Keratinocyte (primary cell): ENCODE data around the gene LHX3. TPM values are rescaled to one million over a fixed set of nuclear protein-coding genes. Genes with fewer than 3 reads are reported as not detected.

Experiments used
- DNase-seq: peaks from one replicate; pipeline ENCODE4 v3.0.0-alpha.2; 2011; ENCODE audit warnings: low read depth, missing footprints, low spot score
- FAIRE-seq: peaks from 2 replicates; lab custom pipeline; 2011; peaks lifted over from hg19 to GRCh38; lab: Jason Lieb, UNC
- H2AFZ ChIP-seq: 2 replicates; pipeline ENCODE4 v1.6.0; 2012; ENCODE audit warnings: low read length, control low read depth, inconsistent platforms; ENCODE audit not compliant: control insufficient read depth
- H3K27ac ChIP-seq: 2 replicates; pipeline ENCODE4 v1.5.1; 2011; ENCODE audit warnings: low read length; ENCODE audit not compliant: control insufficient read depth, insufficient read depth
- H3K27me3 ChIP-seq: 3 replicates; pipeline ENCODE4 v1.6.0; 2011; ENCODE audit warnings: low read length; ENCODE audit not compliant: control insufficient read depth, insufficient read depth; ENCODE audit errors: extremely low read depth
- H3K36me3 ChIP-seq, 2 experiments: 2 replicates in 1 of 2; 3 replicates in 1 of 2; pipeline ENCODE4 v1.5.1; 2011; ENCODE audit warnings: low read length in 2 of 2, mild to moderate bottlenecking in 1 of 2; ENCODE audit not compliant: control insufficient read depth in 2 of 2, insufficient read depth in 2 of 2; ENCODE audit errors: extremely low read depth in 1 of 2
- H3K4me1 ChIP-seq: 3 replicates; pipeline ENCODE4 v1.5.1; 2011; ENCODE audit warnings: low read length; ENCODE audit not compliant: control insufficient read depth, insufficient read depth; ENCODE audit errors: extremely low read depth
- H3K4me2 ChIP-seq: 3 replicates; pipeline ENCODE4 v1.6.0; 2011; ENCODE audit warnings: low read depth, low read length; ENCODE audit not compliant: control insufficient read depth, insufficient read depth; ENCODE audit errors: extremely low read depth
- H3K4me3 ChIP-seq, 3 experiments: fragments of 200-600 bp in 1 of 3; sonication (generic) in 1 of 3; 2 replicates in 2 of 3; 3 replicates in 1 of 3; pipeline ENCODE4 v1.5.1; 2011 to 2016; ENCODE audit warnings: low read length in 3 of 3, mild to moderate bottlenecking in 3 of 3, control low read depth in 2 of 3, inconsistent platforms in 1 of 3, low read depth in 1 of 3, mixed read lengths in 1 of 3, mixed run types in 1 of 3, moderate library complexity in 1 of 3; ENCODE audit not compliant: control insufficient read depth in 2 of 3, insufficient read depth in 2 of 3; ENCODE audit errors: extremely low read depth in 1 of 3
- H3K79me2 ChIP-seq: 2 replicates; pipeline ENCODE4 v1.6.0; 2012; ENCODE audit warnings: low read length; ENCODE audit not compliant: control insufficient read depth, insufficient read depth
- H3K9ac ChIP-seq: 3 replicates; pipeline ENCODE4 v1.6.0; 2011; ENCODE audit warnings: low read length; ENCODE audit not compliant: control insufficient read depth, insufficient read depth; ENCODE audit errors: extremely low read depth
- H3K9me1 ChIP-seq: 3 replicates; pipeline ENCODE4 v1.6.0; 2011; ENCODE audit warnings: low read length; ENCODE audit not compliant: control insufficient read depth, insufficient read depth; ENCODE audit errors: extremely low read depth
- H3K9me3 ChIP-seq: 2 replicates; pipeline ENCODE4 v1.5.1; 2012; ENCODE audit warnings: low read depth, low read length; ENCODE audit not compliant: control insufficient read depth
- H4K20me1 ChIP-seq: 3 replicates; pipeline ENCODE4 v1.6.0; 2011; ENCODE audit warnings: low read length; ENCODE audit not compliant: control insufficient read depth, insufficient read depth; ENCODE audit errors: extremely low read depth
- EZH2 ChIP-seq: IDR thresholded peaks from one replicate; pipeline ENCODE4 v1.6.1; 2012; ENCODE audit warnings: inconsistent platforms, mild to moderate bottlenecking, low read length, moderate library complexity
- dilution Hi-C: fragments of 300-500 bp; cut with MboI; formaldehyde crosslinking; loops from one replicate; pipeline ENCODE4 v1.7.0; 2020; ENCODE audit warnings: low sequenced_read_pairs; ENCODE audit not compliant: extremely low pct_ligation_motif_present
- polyA plus RNA-seq, 5 experiments: library from polyadenylated mRNA; depleted of rRNA in 3 of 5; stranded (reverse) in 3 of 5; stranded (forward) in 1 of 5; unstranded in 1 of 5; fragments of >200 nt; gene quantifications; 1 replicate in 1 of 5; 2 replicates in 3 of 5; 3 replicates in 1 of 5; pipeline versions ENCODE4 v1.2.1 to v1.2.3, GENCODE V29; 2011 to 2012; ENCODE audit warnings: missing spikeins in 2 of 5, low read depth in 1 of 5, low replicate concordance in 1 of 5
- TF ChIP-seq, protein P1 (sequence below), 3 experiments: IDR thresholded peaks in 1 of 3; conservative IDR thresholded peaks in 1 of 3; optimal IDR thresholded peaks in 1 of 3; 2 replicates in 2 of 3; 3 replicates in 1 of 3; pipeline versions ENCODE3 to v1.5.1; 2011; ENCODE audit warnings: low read length in 3 of 3, mild to moderate bottlenecking in 3 of 3, moderate library complexity in 2 of 3, control low read depth in 1 of 3, inconsistent platforms in 1 of 3; ENCODE audit not compliant: insufficient read depth in 2 of 3; ENCODE audit errors: extremely low read depth in 1 of 3

LHX3 gene
- polyA plus RNA-seq, 1 donor (not counting 4 experiments of a cell fraction or from before 2014, with no cell fraction given), result not detected

DNA sequence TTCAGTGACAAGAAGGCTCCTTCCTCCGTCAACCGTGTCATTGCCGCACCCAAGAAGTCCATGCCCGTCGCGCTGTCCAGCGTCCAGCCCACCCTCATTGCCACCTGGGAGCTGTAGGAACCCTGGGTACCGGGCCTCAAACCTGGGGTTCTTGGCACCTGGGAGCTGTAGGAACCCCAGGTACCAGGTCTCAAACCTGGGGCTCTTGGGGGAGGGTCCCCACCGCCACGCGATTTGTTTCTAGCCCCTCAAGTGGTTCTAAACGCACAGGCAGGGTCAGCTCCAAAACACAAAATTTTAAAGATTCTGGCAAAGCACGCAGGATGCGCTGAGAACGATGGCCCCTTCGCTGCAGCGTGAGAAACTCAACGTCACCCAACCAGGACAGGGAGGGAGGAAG is 17.7 kb downstream of the LHX3 start:
- dilution Hi-C loops, result no loop called here

DNA sequence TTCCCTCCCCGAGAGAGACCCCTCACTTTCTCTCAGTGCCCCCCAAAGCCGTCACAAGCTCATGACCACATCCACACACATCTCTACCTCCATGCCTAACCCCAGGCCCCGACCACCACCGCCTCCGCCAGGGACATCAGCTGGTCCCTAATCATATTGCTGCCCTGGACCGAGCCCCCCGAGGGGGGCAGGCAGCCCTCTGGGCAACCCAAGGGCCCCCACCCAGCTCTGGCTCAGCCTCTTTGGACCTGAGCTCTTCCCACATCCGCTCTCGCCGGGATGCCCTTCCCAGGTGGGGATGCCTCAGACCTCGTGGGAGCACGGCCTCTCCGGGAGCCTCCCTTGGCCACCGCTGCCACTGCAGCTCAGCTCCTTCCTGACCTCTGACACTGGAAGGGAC is 18.5 kb downstream of the LHX3 start:
- DNase-seq (no peak), FAIRE-seq (no peak)
- no peak overlapping the region for H2AFZ ChIP-seq
- no peaks in the 10 kb centered on the region for H3K9me1 ChIP-seq
- H3K4me2 ChIP-seq, result no peak overlapping the region
- H3K9me3 ChIP-seq, result no peaks in the 10 kb centered on the region
- H3K4me1 ChIP-seq, result no peaks in the 10 kb centered on the region
- dilution Hi-C loops, result no loop called here
- H3K4me3 ChIP-seq, result no peak overlapping the region
- no peaks in the 10 kb centered on the region for H3K79me2 ChIP-seq
- no peak overlapping the region for H3K9ac ChIP-seq
- H3K27ac ChIP-seq, result no peak overlapping the region
- H4K20me1 ChIP-seq, result no peaks in the 10 kb centered on the region
- H3K36me3 ChIP-seq, result no peaks in the 10 kb centered on the region
- peaks cover 60% of the 10 kb centered on the region for H3K27me3 ChIP-seq
- TF ChIP-seq EZH2, result no peak
- TF ChIP-seq, protein P1, sequence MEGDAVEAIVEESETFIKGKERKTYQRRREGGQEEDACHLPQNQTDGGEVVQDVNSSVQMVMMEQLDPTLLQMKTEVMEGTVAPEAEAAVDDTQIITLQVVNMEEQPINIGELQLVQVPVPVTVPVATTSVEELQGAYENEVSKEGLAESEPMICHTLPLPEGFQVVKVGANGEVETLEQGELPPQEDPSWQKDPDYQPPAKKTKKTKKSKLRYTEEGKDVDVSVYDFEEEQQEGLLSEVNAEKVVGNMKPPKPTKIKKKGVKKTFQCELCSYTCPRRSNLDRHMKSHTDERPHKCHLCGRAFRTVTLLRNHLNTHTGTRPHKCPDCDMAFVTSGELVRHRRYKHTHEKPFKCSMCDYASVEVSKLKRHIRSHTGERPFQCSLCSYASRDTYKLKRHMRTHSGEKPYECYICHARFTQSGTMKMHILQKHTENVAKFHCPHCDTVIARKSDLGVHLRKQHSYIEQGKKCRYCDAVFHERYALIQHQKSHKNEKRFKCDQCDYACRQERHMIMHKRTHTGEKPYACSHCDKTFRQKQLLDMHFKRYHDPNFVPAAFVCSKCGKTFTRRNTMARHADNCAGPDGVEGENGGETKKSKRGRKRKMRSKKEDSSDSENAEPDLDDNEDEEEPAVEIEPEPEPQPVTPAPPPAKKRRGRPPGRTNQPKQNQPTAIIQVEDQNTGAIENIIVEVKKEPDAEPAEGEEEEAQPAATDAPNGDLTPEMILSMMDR (optimal IDR thresholded peaks at IDR 0.05 in 1 of 3, IDR thresholded peaks at IDR 0.05 in 1 of 3, conservative IDR thresholded peaks at IDR 0.05 in 1 of 3; ENCODE audit: extremely low read depth in 1 of 3, insufficient read depth in 2 of 3, low read length in 3 of 3), result no peak

More for the DNA sequence above, 17.7 kb downstream of the LHX3 start:
- Histone ChIP-seq H3K36me3 (no peaks in the 10 kb centered on the region), H3K4me3 (no peak overlapping the region), H3K9me3 (no peaks in the 10 kb centered on the region), H3K4me2 (no peak overlapping the region), H3K9ac (no peak overlapping the region), H3K4me1 (no peaks in the 10 kb centered on the region), H2AFZ (no peak overlapping the region), H3K27ac (no peak overlapping the region), H3K9me1 (no peaks in the 10 kb centered on the region), H4K20me1 (no peaks in the 10 kb centered on the region), H3K79me2 (no peaks in the 10 kb centered on the region), H3K27me3 (peaks cover 63% of the 10 kb centered on the region)
- TF ChIP-seq EZH2, result no peak
- TF ChIP-seq, protein P1 (optimal IDR thresholded peaks at IDR 0.05 in 1 of 3, IDR thresholded peaks at IDR 0.05 in 1 of 3, conservative IDR thresholded peaks at IDR 0.05 in 1 of 3; ENCODE audit: extremely low read depth in 1 of 3, insufficient read depth in 2 of 3, low read length in 3 of 3), result no peak
- FAIRE-seq (no peak), DNase-seq (no peak)
